MM.1S (cell line): Measurements from ENCODE around the gene ANKRD61.
A peak's percentile ranks its signal among the peaks of the same experiment; 100 is the strongest.
"Not testable (repeated sequence)": the region's sequence is repeated elsewhere in the genome, so short reads cannot be mapped to it uniquely, and the experiment has no call there.

ENCODE experiments used
- DNase-seq: peaks from one replicate; pipeline ENCODE4 v3.0.0-alpha.2; 2015
- H2AFZ ChIP-seq: fragments of 300-600 bp; sonication (generic); 2 replicates; pipeline ENCODE4 v1.6.0; 2016; ENCODE audit warnings: antibody characterized with exemption, low read length
- H3F3A ChIP-seq: fragments of 300-600 bp; sonication (generic); 2 replicates; pipeline ENCODE4 v1.6.1; 2016; ENCODE audit warnings: mild to moderate bottlenecking, antibody characterized with exemption, low read length, moderate library complexity, mixed read lengths; ENCODE audit not compliant: insufficient read depth
- H3K27ac ChIP-seq: fragments of 300-600 bp; sonication (generic); 2 replicates; pipeline ENCODE4 v1.5.1; 2016; ENCODE audit warnings: mild to moderate bottlenecking, low read length
- H3K27me3 ChIP-seq: fragments of 300-600 bp; sonication (generic); replicated peaks from 2 replicates; pipeline ENCODE4 v1.6.0; 2016; ENCODE audit warnings: low read length; ENCODE audit not compliant: insufficient read depth
- H3K36me3 ChIP-seq: fragments of 300-600 bp; sonication (generic); replicated peaks from 2 replicates; pipeline ENCODE4 v1.6.1; 2016; ENCODE audit warnings: mild to moderate bottlenecking, low read length, mixed read lengths; ENCODE audit not compliant: insufficient read depth
- H3K4me1 ChIP-seq: fragments of 300-600 bp; sonication (generic); 2 replicates; pipeline ENCODE4 v1.6.1; 2016; ENCODE audit warnings: low read length, mixed read lengths
- H3K4me2 ChIP-seq: fragments of 300-600 bp; sonication (generic); 2 replicates; pipeline ENCODE4 v1.6.0; 2016; ENCODE audit warnings: low read depth, low read length
- H3K4me3 ChIP-seq: fragments of 300-600 bp; sonication (generic); 2 replicates; pipeline ENCODE4 v1.5.1; 2016; ENCODE audit warnings: low read length, mixed read lengths
- H3K79me2 ChIP-seq: fragments of 300-600 bp; sonication (generic); 2 replicates; pipeline ENCODE4 v1.6.1; 2016; ENCODE audit warnings: mixed run types, low read length, mixed read lengths
- H3K9ac ChIP-seq: fragments of 300-600 bp; sonication (generic); 2 replicates; pipeline ENCODE4 v1.6.1; 2016; ENCODE audit warnings: low read length, mixed read lengths
- H3K9me2 ChIP-seq: fragments of 300-600 bp; sonication (generic); replicated peaks from 2 replicates; pipeline ENCODE4 v1.6.1; 2016; ENCODE audit warnings: mild to moderate bottlenecking, low read length, mixed read lengths; ENCODE audit not compliant: insufficient read depth
- H3K9me3 ChIP-seq: fragments of 300-600 bp; sonication (generic); replicated peaks from 2 replicates; pipeline ENCODE4 v1.6.1; 2016; ENCODE audit warnings: mild to moderate bottlenecking, low read length, mixed read lengths; ENCODE audit not compliant: insufficient read depth
- H4K20me1 ChIP-seq: fragments of 300-600 bp; sonication (generic); 2 replicates; pipeline ENCODE4 v1.6.1; 2016; ENCODE audit warnings: mild to moderate bottlenecking, low read length, moderate library complexity, mixed read lengths; ENCODE audit not compliant: insufficient read depth
- EZH2 ChIP-seq: fragments of 300-600 bp; sonication (generic); optimal IDR thresholded peaks from 2 replicates; pipeline ENCODE3; 2017; ENCODE audit warnings: low read depth, mild to moderate bottlenecking, antibody characterized with exemption, low read length, mixed read lengths
- EZH2phosphoT487 ChIP-seq: fragments of 300-600 bp; sonication (generic); IDR thresholded peaks from 2 replicates; pipeline ENCODE4 v1.6.1; 2018; ENCODE audit warnings: antibody characterized with exemption, low read length
- TF ChIP-seq, protein P1 (sequence below): fragments of 300-600 bp; sonication (generic); IDR thresholded peaks from 2 replicates; pipeline ENCODE4 v1.5.1; 2016; ENCODE audit warnings: antibody characterized with exemption, low read length, mixed read lengths

ANKRD61 gene

DNA sequence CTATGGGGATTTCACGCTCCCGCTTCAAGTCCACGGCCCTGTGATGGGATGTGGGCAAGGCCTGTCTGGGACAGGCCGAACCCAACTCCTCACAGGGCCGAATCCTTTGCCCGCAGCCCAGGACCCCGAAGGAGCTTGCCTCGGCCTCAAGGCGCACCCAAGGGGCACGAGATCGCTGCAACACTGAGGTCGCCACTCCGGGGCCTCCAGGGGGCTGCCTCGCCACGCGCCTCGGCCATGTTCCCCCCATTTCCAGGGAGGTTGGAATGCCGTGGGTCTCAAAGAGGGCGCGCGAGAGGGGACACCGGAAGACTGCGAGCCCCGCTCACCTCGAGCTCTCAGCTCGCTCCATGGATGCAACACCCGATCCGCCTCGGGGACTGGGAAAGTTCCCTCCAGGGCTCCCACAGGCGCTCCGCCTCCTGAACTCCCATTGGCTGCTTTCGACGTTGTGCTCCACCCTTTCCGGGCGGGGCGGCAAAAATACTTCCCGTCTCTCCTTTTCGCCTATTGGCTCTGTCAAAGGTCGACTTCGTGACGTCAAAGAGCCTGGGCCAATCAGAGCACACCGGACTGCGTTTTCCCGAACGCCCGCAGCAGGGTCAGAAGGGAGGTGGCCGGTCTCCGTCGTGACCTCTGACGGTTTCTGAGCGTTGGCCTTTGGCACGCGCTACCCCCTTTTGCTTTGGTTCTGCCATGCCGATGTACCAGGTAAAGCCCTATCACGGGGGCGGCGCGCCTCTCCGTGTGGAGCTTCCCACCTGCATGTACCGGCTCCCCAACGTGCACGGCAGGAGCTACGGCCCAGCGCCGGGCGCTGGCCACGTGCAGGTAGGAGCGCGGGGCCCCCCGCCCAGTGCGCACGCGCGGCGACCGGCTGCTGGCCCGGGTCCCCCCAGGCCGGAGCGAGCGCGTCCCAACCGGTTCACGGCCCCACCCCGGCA, 22.2 kb upstream of the ANKRD61 start, which contains the start of the genes AIMP2 and PMS2:
TSS of gene AIMP2 (plus strand) at position 605 of the 944 bp plus-strand sequence. CDS start at position 697, 92 bp downstream.
TSS of gene PMS2 (minus strand) at position 382 of the 944 bp plus-strand sequence. CDS start at position 352, 30 bp downstream.
- TF ChIP-seq EZH2phosphoT487: no peak
- TF ChIP-seq, protein P1, sequence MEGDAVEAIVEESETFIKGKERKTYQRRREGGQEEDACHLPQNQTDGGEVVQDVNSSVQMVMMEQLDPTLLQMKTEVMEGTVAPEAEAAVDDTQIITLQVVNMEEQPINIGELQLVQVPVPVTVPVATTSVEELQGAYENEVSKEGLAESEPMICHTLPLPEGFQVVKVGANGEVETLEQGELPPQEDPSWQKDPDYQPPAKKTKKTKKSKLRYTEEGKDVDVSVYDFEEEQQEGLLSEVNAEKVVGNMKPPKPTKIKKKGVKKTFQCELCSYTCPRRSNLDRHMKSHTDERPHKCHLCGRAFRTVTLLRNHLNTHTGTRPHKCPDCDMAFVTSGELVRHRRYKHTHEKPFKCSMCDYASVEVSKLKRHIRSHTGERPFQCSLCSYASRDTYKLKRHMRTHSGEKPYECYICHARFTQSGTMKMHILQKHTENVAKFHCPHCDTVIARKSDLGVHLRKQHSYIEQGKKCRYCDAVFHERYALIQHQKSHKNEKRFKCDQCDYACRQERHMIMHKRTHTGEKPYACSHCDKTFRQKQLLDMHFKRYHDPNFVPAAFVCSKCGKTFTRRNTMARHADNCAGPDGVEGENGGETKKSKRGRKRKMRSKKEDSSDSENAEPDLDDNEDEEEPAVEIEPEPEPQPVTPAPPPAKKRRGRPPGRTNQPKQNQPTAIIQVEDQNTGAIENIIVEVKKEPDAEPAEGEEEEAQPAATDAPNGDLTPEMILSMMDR: peak; percentile 14; the same call in 1 of the 2 replicates
- TF ChIP-seq EZH2: no peak
- no peaks in the 10 kb centered on the region for H3K9me2 ChIP-seq
- DNase-seq: peak; percentile 99
- H3K9me3 ChIP-seq: no peaks in the 10 kb centered on the region
- peak within 1 kb of the TSS; percentile 89 for H3K27ac ChIP-seq
- no peaks in the 10 kb centered on the region for H4K20me1 ChIP-seq
- H3K79me2 ChIP-seq: peaks cover 44% of the 10 kb centered on the region
- peak within 1 kb of the TSS; percentile 69 for H3K4me2 ChIP-seq
- H3F3A ChIP-seq: peaks cover 5% of the 10 kb centered on the region; the same call in 1 of the 2 replicates
- H3K36me3 ChIP-seq: no peaks in the 10 kb centered on the region
- no peaks in the 10 kb centered on the region for H3K27me3 ChIP-seq
- H2AFZ ChIP-seq: peak within 1 kb of the TSS; percentile 90
- H3K4me3 ChIP-seq: peak within 1 kb of the TSS; percentile 97
- no peaks in the 10 kb centered on the region for H3K4me1 ChIP-seq
- peak within 1 kb of the TSS; percentile 91 for H3K9ac ChIP-seq

DNA sequence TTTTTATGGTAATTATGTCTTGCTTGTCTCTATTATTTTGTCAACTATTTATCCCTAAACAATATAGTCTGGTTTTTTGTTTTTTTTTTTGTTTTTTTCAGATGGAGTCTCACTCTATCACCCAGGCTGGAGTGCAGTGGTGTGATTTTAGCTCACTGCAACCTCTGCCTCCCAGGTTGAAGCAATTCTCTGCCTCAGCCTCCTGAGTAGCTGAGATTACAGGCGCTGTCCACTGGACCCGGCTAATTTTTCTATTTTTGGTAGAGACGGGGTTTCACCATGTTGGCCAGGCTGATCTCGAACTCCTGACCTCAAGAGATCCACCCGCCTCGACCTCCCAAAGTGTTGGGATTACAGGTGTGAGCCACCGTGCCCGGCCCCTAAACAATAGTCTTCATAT, 20.8 kb upstream of the ANKRD61 start:
- not testable (repeated sequence) for H3K9me3 ChIP-seq, H3K36me3 ChIP-seq, H3K27me3 ChIP-seq, H3K9me2 ChIP-seq, H3K4me3 ChIP-seq, H2AFZ ChIP-seq, H3K9ac ChIP-seq, H4K20me1 ChIP-seq, H3K27ac ChIP-seq, DNase-seq, H3K4me1 ChIP-seq, H3F3A ChIP-seq
- H3K79me2 ChIP-seq: peaks cover 48% of the 10 kb centered on the region
- H3K4me2 ChIP-seq: peak overlapping the region; percentile 34

DNA sequence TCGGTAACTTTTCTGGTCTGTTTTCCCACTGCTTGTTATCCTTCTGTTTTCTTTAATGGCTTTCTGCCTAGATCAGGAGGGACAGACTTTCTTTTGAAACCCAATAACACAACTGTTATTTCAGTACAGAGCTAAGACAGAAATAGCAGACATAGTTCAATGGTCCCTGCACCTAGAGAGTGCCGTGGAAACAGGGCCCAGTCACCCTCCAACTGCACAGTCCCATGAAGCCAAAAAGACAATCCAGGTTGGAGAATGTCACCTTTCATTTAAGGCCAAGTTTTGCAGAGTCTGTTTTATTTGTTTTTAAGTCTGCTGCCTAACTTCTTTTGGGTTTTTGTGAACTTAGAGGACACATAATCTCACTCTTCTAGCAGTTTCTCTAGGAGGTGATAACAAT, 19.6 kb upstream of the ANKRD61 start:
- H3K27me3 ChIP-seq: no peaks in the 10 kb centered on the region
- H3K9ac ChIP-seq: no peak overlapping the region
- H3K9me3 ChIP-seq: no peaks in the 10 kb centered on the region
- H3K4me3 ChIP-seq: no peak overlapping the region
- no peaks in the 10 kb centered on the region for H3K9me2 ChIP-seq
- no peaks in the 10 kb centered on the region for H4K20me1 ChIP-seq
- no peaks in the 10 kb centered on the region for H3K4me1 ChIP-seq
- no peak overlapping the region for H2AFZ ChIP-seq
- no peaks in the 10 kb centered on the region for H3K36me3 ChIP-seq
- no peak overlapping the region for H3K4me2 ChIP-seq
- no peak overlapping the region for H3K27ac ChIP-seq
- no peak for DNase-seq
- H3F3A ChIP-seq: peaks cover 5% of the 10 kb centered on the region; the same call in 1 of the 2 replicates
- H3K79me2 ChIP-seq: peaks cover 54% of the 10 kb centered on the region
- TF ChIP-seq, protein P1: no peak
- TF ChIP-seq EZH2phosphoT487: no peak
- TF ChIP-seq EZH2: no peak
